K562 (cell line): ENCODE measurements around the gene CDK9. TPM values are rescaled to one million over a fixed set of nuclear protein-coding genes. Genes with fewer than 3 reads are reported as not detected.

Source experiments
- ARID2 ChIP-seq: fragments of 450-650 bp; IDR thresholded peaks from 2 replicates; pipeline ENCODE4 v1.6.1; 2017; ENCODE audit warnings: antibody characterized with exemption, mild to moderate bottlenecking
- ARID3A ChIP-seq: IDR thresholded peaks from 2 replicates; pipeline ENCODE4 v1.6.1; 2012; ENCODE audit warnings: low read depth, low read length, improper control_type of control experiment, borderline replicate concordance
- BACH1 ChIP-seq: fragments of 200-800 bp; sonication (Bioruptor generic); IDR thresholded peaks from 2 replicates; pipeline ENCODE4 v1.6.1; 2016; ENCODE audit warnings: missing genetic modification characterization, missing compliant biosample characterization
- DIDO1 ChIP-seq: fragments of 450-650 bp; IDR thresholded peaks from 2 replicates; pipeline ENCODE4 v1.6.1; 2016; ENCODE audit warnings: low read depth, missing biosample characterization, missing genetic modification characterization
- E2F3 ChIP-seq: fragments of 250-450 bp; sonication (Bioruptor Pico); IDR thresholded peaks from 2 replicates; pipeline ENCODE4 v1.4.0; 2020; ENCODE audit warnings: mild to moderate bottlenecking
- LCOR ChIP-seq: sonication (generic); formaldehyde crosslinking; IDR thresholded peaks from 2 replicates; pipeline ENCODE4 v1.8.0; 2022; ENCODE audit warnings: mild to moderate bottlenecking, missing genetic modification reagents
- MAFF ChIP-seq: IDR thresholded peaks from 2 replicates; pipeline ENCODE4 v1.6.1; 2012; ENCODE audit warnings: low read length, improper control_type of control experiment
- NCOA6 ChIP-seq: fragments of 450-650 bp; IDR thresholded peaks from 2 replicates; pipeline ENCODE4 v1.6.1; 2017; ENCODE audit warnings: mild to moderate bottlenecking
- NEUROD1 ChIP-seq: fragments of 150-350 bp; IDR thresholded peaks from 2 replicates; pipeline ENCODE4 v1.6.1; 2014; ENCODE audit warnings: borderline replicate concordance, low read length, low read depth; ENCODE audit not compliant: partially characterized antibody
- NFATC3 ChIP-seq: fragments of 450-650 bp; IDR thresholded peaks from 2 replicates; pipeline ENCODE4 v1.6.1; 2017; ENCODE audit warnings: mild to moderate bottlenecking
- PRDM10 ChIP-seq: fragments of 450-650 bp; IDR thresholded peaks from 2 replicates; pipeline ENCODE4 v1.6.1; 2018; ENCODE audit not compliant: partially characterized antibody
- RB1 ChIP-seq: fragments of 450-650 bp; IDR thresholded peaks from 2 replicates; pipeline ENCODE4 v1.6.1; 2017; ENCODE audit warnings: low read depth, mild to moderate bottlenecking
- RNF219 ChIP-seq: fragments of 250-450 bp; sonication (Bioruptor Pico); IDR thresholded peaks from 2 replicates; pipeline ENCODE4 v1.5.0; 2022; ENCODE audit warnings: mild to moderate bottlenecking
- SMC3 ChIP-seq: conservative IDR thresholded peaks from 2 replicates; pipeline ENCODE4 v1.6.1; 2011; ENCODE audit warnings: low read depth, low read length, improper control_type of control experiment; ENCODE audit not compliant: insufficient read depth
- TEAD2 ChIP-seq: fragments of 450-650 bp; IDR thresholded peaks from 2 replicates; pipeline ENCODE4 v1.6.1; 2016; ENCODE audit warnings: missing genetic modification characterization, control low read depth, missing compliant biosample characterization
- XRCC3 ChIP-seq: fragments of 450-650 bp; IDR thresholded peaks from 2 replicates; pipeline ENCODE4 v1.6.1; 2017; ENCODE audit warnings: mild to moderate bottlenecking, moderate library complexity
- ZBTB2 ChIP-seq: fragments of 450-650 bp; IDR thresholded peaks from 2 replicates; pipeline ENCODE4 v1.6.1; 2016; ENCODE audit warnings: antibody characterized with exemption
- ZC3H11A ChIP-seq: IDR thresholded peaks from 2 replicates; pipeline ENCODE4 v1.6.1; 2012; ENCODE audit warnings: low read depth, low read length, improper control_type of control experiment
- ZNF3 ChIP-seq: fragments of 250-450 bp; sonication (Bioruptor Pico); IDR thresholded peaks from 2 replicates; pipeline ENCODE4 v1.5.0; 2021; ENCODE audit warnings: mild to moderate bottlenecking, moderate library complexity
- ZNF668 ChIP-seq: fragments of 250-450 bp; sonication (Bioruptor Pico); IDR thresholded peaks from 2 replicates; pipeline ENCODE4 v1.8.0; 2022; ENCODE audit warnings: mild to moderate bottlenecking, inconsistent platforms
- polyA plus RNA-seq, 8 experiments: library from polyadenylated mRNA; depleted of rRNA in 4 of 8; stranded (reverse) in 5 of 8; unstranded in 3 of 8; fragments of >200 nt; fragmentation: Nextera tagmentation in 2 of 8; fragmentation: Illumina TruSeq in 1 of 8; extraction: Ambion mirVana in 2 of 8; extraction: Trizol in 1 of 8; gene quantifications; 2 replicates each; pipeline versions ENCODE4 v1.2.1 to v1.2.3, GENCODE V29; 2011 to 2014; ENCODE audit warnings: inconsistent platforms in 1 of 8, missing spikeins in 1 of 8
- total RNA-seq, 7 experiments: library from RNA; depleted of rRNA in 6 of 7; stranded (reverse); fragments of >200 nt in 6 of 7; fragmentation: Illumina TruSeq in 2 of 7; extraction: Trizol in 2 of 7; gene quantifications; 2 replicates each; pipeline versions ENCODE4 v1.2.1 to v1.2.3, GENCODE V29; 2011 to 2021; ENCODE audit warnings: low replicate concordance in 1 of 7

Gene CDK9
- total and polyA plus RNA-seq, 9 of the 15 experiments (the other 6 are each of a cell fraction or from before 2014, with no cell fraction given) = 4.2 to 78.6 (median 33.0) TPM

DNA sequence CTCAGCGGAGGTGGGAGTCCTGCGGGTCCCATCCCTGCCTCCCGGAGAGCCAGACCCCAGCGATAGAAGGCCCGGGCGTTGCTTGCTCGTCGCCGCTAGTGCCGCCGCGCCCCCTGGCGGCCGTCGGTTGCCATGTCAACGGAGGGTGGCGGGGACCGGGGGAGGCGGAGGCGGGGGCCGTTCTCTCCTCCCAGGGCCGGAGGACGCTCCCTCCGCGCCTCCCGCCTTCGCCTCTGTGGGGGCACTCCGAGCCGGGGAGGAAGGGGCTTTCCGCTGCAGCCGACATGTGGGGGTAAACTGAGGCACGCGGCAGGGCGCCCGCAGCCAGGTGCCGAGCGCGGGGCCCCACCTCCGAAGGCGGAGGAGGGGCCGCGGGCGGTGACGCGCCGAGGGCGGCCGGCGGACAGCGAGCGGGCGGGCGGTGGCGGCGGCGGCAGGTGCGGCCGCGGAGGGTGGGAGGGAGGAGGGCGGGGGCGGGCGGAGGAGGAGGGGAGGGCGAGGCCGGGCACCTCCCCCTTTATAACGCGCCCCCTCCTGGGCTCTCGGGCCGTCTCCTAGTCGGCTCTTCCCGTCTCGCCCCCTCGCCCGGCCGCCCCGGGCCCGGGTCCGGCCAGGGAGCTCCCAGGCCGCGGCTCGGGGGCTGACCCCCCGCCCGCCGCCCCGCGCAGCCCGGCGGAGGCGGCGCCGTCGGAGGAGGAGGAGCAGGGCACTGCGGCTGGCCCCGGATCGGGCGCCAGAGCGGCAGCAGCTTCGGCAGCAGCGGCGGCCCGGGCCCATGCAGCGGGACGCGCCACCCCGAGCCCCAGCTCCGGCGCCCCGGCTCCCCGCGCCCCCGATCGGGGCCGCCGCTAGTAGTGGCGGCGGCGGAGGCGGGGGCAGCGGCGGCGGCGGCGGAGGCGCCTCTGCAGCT lies 556 bp upstream of the CDK9 start (continued):
- TF ChIP-seq BACH1 (tag) (no peak), ARID3A (no peak), RNF219 (CRISPR knock-in tag) (no peak), DIDO1 (tag) (no peak), LCOR (0 out of 2 replicates have a peak, but pooled peaks have one; percentile 60), ZBTB2 (no peak), ZC3H11A (no peak), NCOA6 (no peak), PRDM10 (no peak), SMC3 (peak; percentile 88), ARID2 (peak; percentile 57; the same call in 1 of the 2 replicates), XRCC3 (no peak), ZNF668 (CRISPR knock-in tag) (no peak), TEAD2 (tag) (no peak), E2F3 (0 out of 2 replicates have a peak, but pooled peaks have one; percentile 9), ZNF3 (no peak), NEUROD1 (no peak), NFATC3 (no peak), RB1 (peak; percentile 69; the same call in 1 of the 2 replicates), MAFF (no peak)
